Smooth muscle cell (in vitro differentiated cells): ENCODE results near the gene CCDC178. TPM values are rescaled to one million over a fixed set of nuclear protein-coding genes. Genes with fewer than 3 reads are reported as not detected.

Experiments used
- DNase-seq: peaks from one replicate; lab custom pipeline; 2025; ENCODE audit not compliant: unreplicated experiment; lab: John Stamatoyannopoulos, UW
- H2AFZ ChIP-seq: fragments of 200-600 bp; sonication (generic); 2 replicates; pipeline ENCODE4 v1.6.0; 2016; ENCODE audit warnings: antibody characterized with exemption, low read depth, mild to moderate bottlenecking
- H3F3A ChIP-seq: fragments of 200-600 bp; sonication (generic); 2 replicates; pipeline ENCODE4 v1.6.0; 2017; ENCODE audit warnings: antibody characterized with exemption, low read depth
- H3K27ac ChIP-seq: fragments of 200-600 bp; sonication (generic); 2 replicates; pipeline ENCODE4 v1.5.1; 2016; ENCODE audit warnings: low read depth, mild to moderate bottlenecking
- H3K27me3 ChIP-seq: fragments of 200-600 bp; sonication (generic); 2 replicates; pipeline ENCODE4 v1.6.1; 2016; ENCODE audit warnings: low read depth, mild to moderate bottlenecking
- H3K36me3 ChIP-seq: fragments of 200-600 bp; sonication (generic); 2 replicates; pipeline ENCODE4 v1.5.1; 2016; ENCODE audit warnings: low read depth
- H3K4me1 ChIP-seq: fragments of 200-600 bp; sonication (generic); 2 replicates; pipeline ENCODE4 v1.5.1; 2016; ENCODE audit warnings: low read depth
- H3K4me2 ChIP-seq: fragments of 200-600 bp; sonication (generic); 2 replicates; pipeline ENCODE4 v1.6.0; 2016; ENCODE audit warnings: mild to moderate bottlenecking
- H3K4me3 ChIP-seq: fragments of 200-600 bp; sonication (generic); 2 replicates; pipeline ENCODE4 v1.5.1; 2016; ENCODE audit warnings: mild to moderate bottlenecking
- H3K79me2 ChIP-seq: fragments of 200-600 bp; sonication (generic); 2 replicates; pipeline ENCODE4 v1.6.0; 2016; ENCODE audit warnings: low read depth, mild to moderate bottlenecking
- H3K9ac ChIP-seq: fragments of 200-600 bp; sonication (generic); 2 replicates; pipeline ENCODE4 v1.6.0; 2016; ENCODE audit warnings: low read depth
- H3K9me3 ChIP-seq: fragments of 200-600 bp; sonication (generic); replicated peaks from 2 replicates; pipeline ENCODE4 v1.5.1; 2016; ENCODE audit warnings: low read depth
- H4K20me1 ChIP-seq: fragments of 200-600 bp; sonication (generic); 2 replicates; pipeline ENCODE4 v1.6.0; 2016; ENCODE audit warnings: low read depth
- CTCF ChIP-seq: fragments of 200-600 bp; sonication (generic); IDR thresholded peaks from 2 replicates; pipeline ENCODE4 v1.5.1; 2017; ENCODE audit warnings: borderline replicate concordance, mild to moderate bottlenecking, antibody characterized with exemption; ENCODE audit not compliant: insufficient read depth, poor library complexity, severe bottlenecking
- WGBS: methylation state at CpG from one replicate; pipeline ENCODE4 v1.1.7; 2016; ENCODE audit warnings: low lambda C conversion rate; 5-methylcytosine and 5-hydroxymethylcytosine counted together
- polyA plus RNA-seq: library from polyadenylated mRNA; unstranded; fragments of >200 nt; fragmentation: Nextera tagmentation; extraction: Ambion mirVana; gene quantifications from 2 replicates; pipeline ENCODE4 v1.2.1, GENCODE V29; 2016
- total RNA-seq: library from RNA; depleted of rRNA; stranded (reverse); fragments of >200 nt; gene quantifications from 2 replicates; pipeline ENCODE4 v1.2.3, GENCODE V29; 2014

Gene CCDC178
- total and polyA plus RNA-seq, 2 experiments from 2014 or later, result not detected

- Histone ChIP-seq H3K79me2 (no peaks in the 10 kb centered on the region), H4K20me1 (no peaks in the 10 kb centered on the region), H3K36me3 (peaks cover 3% of the 10 kb centered on the region), H3K9me3 (no peaks in the 10 kb centered on the region), H3K27me3 (no peaks in the 10 kb centered on the region), H3F3A (no peaks in the 10 kb centered on the region), H3K9ac (no peak overlapping the region), H3K4me3 (no peak overlapping the region), H2AFZ (no peak overlapping the region), H3K4me2 (no peak overlapping the region), H3K27ac (no peak overlapping the region), H3K4me1 (no peaks in the 10 kb centered on the region)
- 91% methylated on average over 1 of the region's 1 CpG for WGBS
- no peak for TF ChIP-seq CTCF
- DNase-seq, result no peak
These were observed 201.2 kb downstream of the CCDC178 start for GRCh38 chr18:33239298-33239697.

GRCh38 chr18:33232318-33232626 lies 208.2 kb downstream of the CCDC178 start:
- Histone ChIP-seq H3K4me3 (no peak overlapping the region), H3K36me3 (no peaks in the 10 kb centered on the region), H3K9ac (no peak overlapping the region), H3K27ac (no peak overlapping the region), H3K4me1 (no peaks in the 10 kb centered on the region), H3K79me2 (no peaks in the 10 kb centered on the region), H2AFZ (peak overlapping the region; percentile 87), H4K20me1 (no peaks in the 10 kb centered on the region), H3K27me3 (no peaks in the 10 kb centered on the region), H3K9me3 (no peaks in the 10 kb centered on the region), H3K4me2 (no peak overlapping the region), H3F3A (no peaks in the 10 kb centered on the region)
- no peak for DNase-seq
- TF ChIP-seq CTCF, result no peak

GRCh38 chr18:33231474-33232317 lies 208.8 kb downstream of the CCDC178 start:
- Histone ChIP-seq H3K4me2 (no peak overlapping the region), H4K20me1 (no peaks in the 10 kb centered on the region), H3F3A (no peaks in the 10 kb centered on the region), H3K4me1 (no peaks in the 10 kb centered on the region), H2AFZ (peak overlapping the region; percentile 87), H3K4me3 (no peak overlapping the region), H3K9ac (no peak overlapping the region), H3K27ac (no peak overlapping the region), H3K79me2 (no peaks in the 10 kb centered on the region), H3K27me3 (no peaks in the 10 kb centered on the region), H3K36me3 (no peaks in the 10 kb centered on the region), H3K9me3 (no peaks in the 10 kb centered on the region)
- TF ChIP-seq CTCF, result peak; percentile 84
- peak; percentile 3 for DNase-seq
- WGBS, result 50% methylated on average over 6 of the region's 6 CpGs

GRCh38 chr18:33212363-33212762 lies 228.2 kb downstream of the CCDC178 start:
- Histone ChIP-seq H4K20me1 (no peaks in the 10 kb centered on the region), H3K79me2 (no peaks in the 10 kb centered on the region), H3K4me2 (no peak overlapping the region), H3K27ac (no peak overlapping the region), H3K9ac (no peak overlapping the region), H2AFZ (no peak overlapping the region), H3K9me3 (no peaks in the 10 kb centered on the region), H3F3A (no peaks in the 10 kb centered on the region), H3K36me3 (no peaks in the 10 kb centered on the region), H3K27me3 (peaks cover 10% of the 10 kb centered on the region), H3K4me3 (no peak overlapping the region), H3K4me1 (no peaks in the 10 kb centered on the region)
- TF ChIP-seq CTCF, result no peak
- no peak for DNase-seq
- 79% methylated on average over 2 of the region's 2 CpGs for WGBS
